ENCODE results near the gene PRDM12.

Gene PRDM12

GRCh38 chr9:130729145-130729544 lies 64.8 kb downstream of the PRDM12 start:
- no peaks in the 10 kb centered on the region for H3K4me1 ChIP-seq (ENCODE audit: insufficient read depth, low read length, severe bottlenecking)
- 0 out of 2 replicates have a peak, but pooled peaks cover 3% of the 10 kb centered on the region for H3K79me2 ChIP-seq (ENCODE audit: insufficient read depth, low read length)
- no peak overlapping the region for H3K4me2 ChIP-seq (ENCODE audit: low read length)
- TF ChIP-seq EZH2 (IDR thresholded peaks at IDR 0.05; ENCODE audit: borderline replicate concordance, low read length) (no peak), CTCF (IDR thresholded peaks at IDR 0.05; ENCODE audit: low read length) (no peak)
- no peaks in the 10 kb centered on the region for H4K20me1 ChIP-seq (ENCODE audit: insufficient read depth, low read length)
- no peak overlapping the region for H2AFZ ChIP-seq (ENCODE audit: low read length)
- no peaks in the 10 kb centered on the region for H3K9me2 ChIP-seq (ENCODE audit: low read depth, low read length)
- H3K9ac ChIP-seq (ENCODE audit: low read length) = no peak overlapping the region
- no peaks in the 10 kb centered on the region for H3K36me3 ChIP-seq (ENCODE audit: insufficient read depth, low read length)
- no peaks in the 10 kb centered on the region for H3F3A ChIP-seq (ENCODE audit: insufficient read depth, low read length)
- no peaks in the 10 kb centered on the region for H3K27me3 ChIP-seq (ENCODE audit: insufficient read depth, low read length)
- H3K4me3 ChIP-seq (ENCODE audit: low read depth, low read length, poor library complexity, severe bottlenecking) = no peak overlapping the region
- no peaks in the 10 kb centered on the region for H3K9me3 ChIP-seq (ENCODE audit: low read length)
- H3K27ac ChIP-seq (ENCODE audit: low read depth, low read length, poor library complexity, severe bottlenecking) = no peak overlapping the region

GRCh38 chr9:130731355-130731754 lies 67.0 kb downstream of the PRDM12 start:
- Histone ChIP-seq H3K4me3 (ENCODE audit: low read depth, low read length, poor library complexity, severe bottlenecking) (no peak overlapping the region), H3K27me3 (ENCODE audit: insufficient read depth, low read length) (no peaks in the 10 kb centered on the region), H3K9ac (ENCODE audit: low read length) (no peak overlapping the region), H3K9me3 (ENCODE audit: low read length) (no peaks in the 10 kb centered on the region), H3F3A (ENCODE audit: insufficient read depth, low read length) (no peaks in the 10 kb centered on the region), H3K4me2 (ENCODE audit: low read length) (no peak overlapping the region), H3K79me2 (ENCODE audit: insufficient read depth, low read length) (0 out of 2 replicates have a peak, but pooled peaks cover 3% of the 10 kb centered on the region), H2AFZ (ENCODE audit: low read length) (no peak overlapping the region), H3K36me3 (ENCODE audit: insufficient read depth, low read length) (no peaks in the 10 kb centered on the region), H4K20me1 (ENCODE audit: insufficient read depth, low read length) (no peaks in the 10 kb centered on the region), H3K4me1 (ENCODE audit: insufficient read depth, low read length, severe bottlenecking) (no peaks in the 10 kb centered on the region), H3K9me2 (ENCODE audit: low read depth, low read length) (no peaks in the 10 kb centered on the region), H3K27ac (ENCODE audit: low read depth, low read length, poor library complexity, severe bottlenecking) (no peak overlapping the region)
- TF ChIP-seq EZH2 (IDR thresholded peaks at IDR 0.05; ENCODE audit: borderline replicate concordance, low read length) = no peak
- TF ChIP-seq CTCF (IDR thresholded peaks at IDR 0.05; ENCODE audit: low read length) = no peak

- Histone ChIP-seq H3K4me1 (ENCODE audit: insufficient read depth, low read length, severe bottlenecking) (no peaks in the 10 kb centered on the region), H3K79me2 (ENCODE audit: insufficient read depth, low read length) (0 out of 2 replicates have a peak, but pooled peaks cover 3% of the 10 kb centered on the region), H3K4me3 (ENCODE audit: low read depth, low read length, poor library complexity, severe bottlenecking) (no peak overlapping the region), H3K27me3 (ENCODE audit: insufficient read depth, low read length) (no peaks in the 10 kb centered on the region), H3K9ac (ENCODE audit: low read length) (no peak overlapping the region), H2AFZ (ENCODE audit: low read length) (no peak overlapping the region), H3K27ac (ENCODE audit: low read depth, low read length, poor library complexity, severe bottlenecking) (no peak overlapping the region), H3F3A (ENCODE audit: insufficient read depth, low read length) (no peaks in the 10 kb centered on the region), H3K9me3 (ENCODE audit: low read length) (no peaks in the 10 kb centered on the region), H3K36me3 (ENCODE audit: insufficient read depth, low read length) (no peaks in the 10 kb centered on the region), H3K9me2 (ENCODE audit: low read depth, low read length) (no peaks in the 10 kb centered on the region), H4K20me1 (ENCODE audit: insufficient read depth, low read length) (no peaks in the 10 kb centered on the region), H3K4me2 (ENCODE audit: low read length) (no peak overlapping the region)
- TF ChIP-seq CTCF (IDR thresholded peaks at IDR 0.05; ENCODE audit: low read length) (peak; percentile 31; the same call in 1 of the 2 replicates), EZH2 (IDR thresholded peaks at IDR 0.05; ENCODE audit: borderline replicate concordance, low read length) (no peak)
These were observed 67.7 kb downstream of the PRDM12 start for GRCh38 chr9:130732136-130732535.

Data from OCI-LY1 (cell line).